Fibroblast of mammary gland (primary cell): ENCODE data around the gene GPR157.
A peak's percentile ranks its signal among the peaks of the same experiment; 100 is the strongest.
"Not testable (repeated sequence)": the region's sequence is repeated elsewhere in the genome, so short reads cannot be mapped to it uniquely, and the experiment has no call there.

Experiments
- DNase-seq: peaks from one replicate; pipeline ENCODE4 v3.0.0-alpha.2; 2010; ENCODE audit warnings: low read depth
- H3K4me3 ChIP-seq: 2 replicates; pipeline ENCODE4 v1.5.1; 2011; ENCODE audit warnings: low read depth, mild to moderate bottlenecking, low read length, moderate library complexity; ENCODE audit not compliant: control insufficient read depth
- CTCF ChIP-seq: conservative IDR thresholded peaks from 2 replicates; pipeline ENCODE4 v1.5.1; 2011; ENCODE audit warnings: low read depth, low read length, inconsistent platforms; ENCODE audit not compliant: control insufficient read depth, insufficient read depth

The GPR157 gene

GRCh38 chr1:9135073-9135836 is 6.4 kb upstream of the GPR157 start:
- DNase-seq = no peak
- H3K4me3 ChIP-seq = no peak overlapping the region
- no peak for TF ChIP-seq CTCF

GRCh38 chr1:9133870-9134585 is 5.1 kb upstream of the GPR157 start:
- no peak for DNase-seq
- no peak overlapping the region for H3K4me3 ChIP-seq
- no peak for TF ChIP-seq CTCF

- no peak for TF ChIP-seq CTCF
- peak; percentile 44 for DNase-seq
Observed at GRCh38 chr1:9129266-9130041, 552 bp upstream of the GPR157 start.

GRCh38 chr1:9128166-9128519 is 759 bp downstream of the GPR157 start:
- H3K4me3 ChIP-seq = peak overlapping the region; percentile 71
- no peak for TF ChIP-seq CTCF
- DNase-seq = no peak

More at GRCh38 chr1:9129266-9130041, 552 bp upstream of the GPR157 start:
- peak overlapping the region; percentile 42 for H3K4me3 ChIP-seq

GRCh38 chr1:9127395-9128165 is 1.3 kb downstream of the GPR157 start:
- TF ChIP-seq CTCF = no peak
- no peak for DNase-seq
- peak overlapping the region; percentile 71 for H3K4me3 ChIP-seq

GRCh38 chr1:9126511-9126910 is 2.4 kb downstream of the GPR157 start:
- DNase-seq = no peak
- no peak overlapping the region for H3K4me3 ChIP-seq
- TF ChIP-seq CTCF = no peak

- not testable (repeated sequence) for H3K4me3 ChIP-seq, DNase-seq
Observed at GRCh38 chr1:9125847-9126246, 3.1 kb downstream of the GPR157 start.
